ENCODE measurements around the gene TECTB. TPM values are rescaled to one million over a fixed set of nuclear protein-coding genes. Genes with fewer than 3 reads are reported as not detected.

TECTB gene
- total RNA-seq, 4 donors from 2014 or later = not detected

- intact Hi-C loops (cut with DNase I; ENCODE audit: low total_unique reads) (no loop called here), in situ Hi-C loops (cut with MboI; ENCODE audit: low pct_ligation_motif_present in 1 of 4, low pct_unique_long_range_greater_than_20kb in 1 of 4, low sequenced_read_pairs in 3 of 4) (no loop called here)
- peaks cover 0 to 12% (median 12%) of the 10 kb centered on the region in 4 donors for H3K4me1 ChIP-seq
- H3K4me3 ChIP-seq = no peak overlapping the region
- no peak for DNase-seq
- no peaks in the 10 kb centered on the region for H3K9me3 ChIP-seq
- H3K27me3 ChIP-seq = no peaks in the 10 kb centered on the region
- 43 to 71% methylated on average over 3 of the region's 3 CpGs for WGBS, 2 donors (ENCODE audit: low coverage in 1 of 2)
- no peaks in the 10 kb centered on the region for H3K36me3 ChIP-seq
- TF ChIP-seq POLR2AphosphoS5 (IDR thresholded peaks at IDR 0.05) = no peak
- no peak for TF ChIP-seq EP300 (IDR thresholded peaks at IDR 0.05; ENCODE audit: low read depth)
- TF ChIP-seq CTCF (IDR thresholded peaks at IDR 0.05) = no peak
- TF ChIP-seq POLR2A (IDR thresholded peaks at IDR 0.05) = no peak
- no peak overlapping the region for H3K27ac ChIP-seq
Measured at GRCh38 chr10:112345202-112345601, 62.0 kb downstream of the TECTB start.

DNA sequence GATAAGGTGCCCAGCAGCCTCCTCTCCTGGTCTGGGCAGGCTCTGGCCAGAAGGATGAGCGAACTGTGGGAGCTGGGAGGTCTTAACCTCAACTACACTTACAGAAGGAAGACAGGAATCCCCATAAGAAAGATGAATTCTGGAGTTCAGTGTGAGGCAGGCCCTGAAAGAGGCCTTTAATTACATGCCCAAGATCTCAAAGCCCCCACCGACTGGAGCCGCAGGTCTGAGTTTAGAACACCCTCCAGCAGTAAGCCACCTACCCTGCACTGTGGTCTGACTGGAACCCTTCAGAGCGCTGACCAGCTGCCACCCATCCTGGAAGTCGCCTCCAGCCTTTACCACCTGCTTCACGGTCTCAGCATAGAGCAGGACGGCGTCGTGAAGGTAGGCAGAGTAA, 62.5 kb downstream of the TECTB start:
- H3K9me3 ChIP-seq = no peaks in the 10 kb centered on the region
- peak; percentile 6 for DNase-seq
- in situ Hi-C loops (cut with MboI; ENCODE audit: low pct_ligation_motif_present in 1 of 4, low pct_unique_long_range_greater_than_20kb in 1 of 4, low sequenced_read_pairs in 3 of 4) (no loop called here), intact Hi-C loops (cut with DNase I; ENCODE audit: low total_unique reads) (no loop called here)
- no peak for TF ChIP-seq EP300 (IDR thresholded peaks at IDR 0.05; ENCODE audit: low read depth)
- TF ChIP-seq POLR2AphosphoS5 (IDR thresholded peaks at IDR 0.05) = no peak
- no peak for TF ChIP-seq CTCF (IDR thresholded peaks at IDR 0.05)
- no peak for TF ChIP-seq POLR2A (IDR thresholded peaks at IDR 0.05)
- H3K27me3 ChIP-seq = no peaks in the 10 kb centered on the region
- H3K36me3 ChIP-seq = no peaks in the 10 kb centered on the region
- H3K4me3 ChIP-seq = no peak overlapping the region
- WGBS, 2 donors (ENCODE audit: low coverage in 1 of 2) = 80 to 90% methylated on average over 2 to 9 of the region's 9 CpGs
- H3K27ac ChIP-seq = no peak overlapping the region
- H3K4me1 ChIP-seq = peaks cover 0 to 12% (median 12%) of the 10 kb centered on the region in 4 donors

DNA sequence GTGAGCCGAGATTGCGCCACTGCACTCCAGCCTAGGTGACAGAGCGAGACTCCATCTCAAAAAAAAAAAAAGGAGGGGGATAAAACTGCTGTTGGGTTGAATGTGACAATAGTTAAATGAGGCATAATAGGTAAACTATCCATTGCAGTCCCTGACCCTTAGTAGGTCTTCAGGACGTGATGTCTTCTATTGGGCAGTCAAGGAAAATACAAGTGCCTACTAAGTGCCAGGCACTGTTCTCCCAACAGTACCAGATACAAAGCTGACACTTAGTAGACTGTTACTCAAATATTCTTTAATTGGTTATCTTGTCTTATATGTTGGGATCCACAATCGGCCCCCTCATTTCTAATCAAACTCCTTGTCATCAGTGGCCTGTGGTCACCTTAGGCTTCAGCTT, 63.6 kb downstream of the TECTB start:
- Histone ChIP-seq H3K27ac (no peak overlapping the region), H3K4me1 (peaks cover 0 to 12% (median 12%) of the 10 kb centered on the region in 4 donors), H3K9me3 (no peaks in the 10 kb centered on the region), H3K36me3 (no peaks in the 10 kb centered on the region), H3K27me3 (no peaks in the 10 kb centered on the region), H3K4me3 (no peak overlapping the region)
- in situ Hi-C loops (cut with MboI; ENCODE audit: low pct_ligation_motif_present in 1 of 4, low pct_unique_long_range_greater_than_20kb in 1 of 4, low sequenced_read_pairs in 3 of 4) (no loop called here), intact Hi-C loops (cut with DNase I; ENCODE audit: low total_unique reads) (no loop called here)
- no peak for DNase-seq
- 88 to 92% methylated on average over 4 to 5 of the region's 5 CpGs for WGBS, 2 donors (ENCODE audit: low coverage in 1 of 2)
- no peak for TF ChIP-seq POLR2A (IDR thresholded peaks at IDR 0.05)
- no peak for TF ChIP-seq CTCF (IDR thresholded peaks at IDR 0.05)
- TF ChIP-seq POLR2AphosphoS5 (IDR thresholded peaks at IDR 0.05) = no peak
- TF ChIP-seq EP300 (IDR thresholded peaks at IDR 0.05; ENCODE audit: low read depth) = no peak

DNA sequence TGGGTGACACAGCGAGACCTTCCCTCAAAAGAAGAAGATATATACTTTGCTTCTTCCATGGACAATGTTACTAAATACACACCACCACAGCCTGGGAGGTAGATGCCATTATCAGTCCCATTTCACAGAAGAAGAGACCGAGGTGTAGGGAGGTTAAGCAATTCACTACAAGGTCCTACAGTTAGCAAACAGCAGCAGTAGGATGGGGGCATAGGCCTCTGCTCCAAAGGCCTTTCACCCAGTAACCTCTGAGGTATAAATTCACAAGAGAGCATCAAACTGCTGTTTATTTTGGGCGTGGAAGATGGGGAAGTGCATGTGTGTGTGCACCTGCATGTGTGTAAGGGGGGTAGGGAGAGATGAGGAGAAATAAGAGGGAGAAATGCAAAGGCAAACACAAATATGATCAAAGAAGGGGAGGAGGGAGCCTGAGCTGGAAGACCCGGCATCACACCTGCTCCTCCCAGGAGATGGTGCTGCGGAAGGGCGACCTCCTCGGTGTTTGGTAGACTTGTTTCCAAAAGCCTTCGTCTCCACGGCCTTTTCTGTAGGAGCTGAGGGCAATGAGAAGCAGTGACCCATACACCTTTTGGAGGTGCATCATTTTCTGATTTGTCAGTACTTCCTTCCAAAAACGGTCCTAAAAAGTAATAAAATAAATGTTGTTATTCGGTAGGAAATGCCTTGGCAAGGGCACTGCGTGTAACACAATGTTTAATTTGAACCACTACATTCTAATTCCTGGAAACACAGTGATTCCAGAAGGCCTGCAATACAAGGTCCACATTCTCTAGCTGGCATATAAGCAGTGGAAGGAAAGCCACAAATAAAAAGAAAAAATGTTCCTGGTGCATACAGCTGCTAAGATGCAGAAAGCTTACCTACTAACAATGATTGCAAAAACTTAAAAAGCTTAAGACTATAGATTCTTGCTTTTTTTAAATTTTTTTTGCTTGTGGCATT, 64.8 kb downstream of the TECTB start:
- intact Hi-C loops (cut with DNase I; ENCODE audit: low total_unique reads) = no loop called here
- no peaks in the 10 kb centered on the region for H3K27me3 ChIP-seq
- H3K4me1 ChIP-seq = peaks cover 0 to 12% (median 12%) of the 10 kb centered on the region in 4 donors
- H3K36me3 ChIP-seq = no peaks in the 10 kb centered on the region
- H3K9me3 ChIP-seq = no peaks in the 10 kb centered on the region
- 64 to 65% methylated on average over 5 to 12 of the region's 12 CpGs for WGBS, 2 donors (ENCODE audit: low coverage in 1 of 2)
- peak; percentile 17 for DNase-seq
- H3K4me3 ChIP-seq = no peak overlapping the region
- no peak for TF ChIP-seq EP300 (IDR thresholded peaks at IDR 0.05; ENCODE audit: low read depth)
- TF ChIP-seq POLR2AphosphoS5 (IDR thresholded peaks at IDR 0.05) = peak in 1 of 3 donors; percentile 12
- peak overlapping the region; percentile 18 to 55 (median 43) for H3K27ac ChIP-seq
- in situ Hi-C loops (cut with MboI; ENCODE audit: low pct_ligation_motif_present in 1 of 4, low pct_unique_long_range_greater_than_20kb in 1 of 4, low sequenced_read_pairs in 3 of 4) = no loop called here
